Measurements from ENCODE around the gene C4orf46. TPM values are rescaled to one million over a fixed set of nuclear protein-coding genes. Genes with fewer than 3 reads are reported as not detected.
"Not testable (repeated sequence)": the region's sequence is repeated elsewhere in the genome, so short reads cannot be mapped to it uniquely, and the experiment has no call there.

The C4orf46 gene
- polyA plus RNA-seq, 1 donor from 2014 or later = 22.9 TPM

GRCh38 chr4:158663255-158663654, 8.4 kb downstream of the C4orf46 start:
- not testable (repeated sequence) for H2AFZ ChIP-seq (ENCODE audit: low read depth, low read length); H3K4me3 ChIP-seq (ENCODE audit: low read length); H3F3A ChIP-seq (ENCODE audit: insufficient read depth, low read length, poor library complexity, severe bottlenecking); H3K9me3 ChIP-seq (ENCODE audit: low read length); H3K36me3 ChIP-seq (ENCODE audit: insufficient read depth, low read length); H3K27ac ChIP-seq (ENCODE audit: low read length); H3K27me3 ChIP-seq (ENCODE audit: insufficient read depth, low read depth, low read length); H3K9me2 ChIP-seq (ENCODE audit: insufficient read depth, low read length); H3K9ac ChIP-seq (ENCODE audit: low read length); H3K4me2 ChIP-seq (ENCODE audit: low read length); H4K20me1 ChIP-seq (ENCODE audit: insufficient read depth)
- peaks cover 12% of the 10 kb centered on the region for H3K79me2 ChIP-seq (replicated peaks; ENCODE audit: insufficient read depth, low read length)

- Histone ChIP-seq H3K27me3 (ENCODE audit: insufficient read depth, low read depth, low read length) (no peaks in the 10 kb centered on the region), H3K4me3 (ENCODE audit: low read length) (no peak overlapping the region), H3K9me3 (ENCODE audit: low read length) (no peaks in the 10 kb centered on the region), H3K36me3 (ENCODE audit: insufficient read depth, low read length) (no peaks in the 10 kb centered on the region), H3K9ac (ENCODE audit: low read length) (no peak overlapping the region), H3K9me2 (ENCODE audit: insufficient read depth, low read length) (no peaks in the 10 kb centered on the region), H3K4me2 (ENCODE audit: low read length) (no peak overlapping the region), H3K79me2 (replicated peaks; ENCODE audit: insufficient read depth, low read length) (no peaks in the 10 kb centered on the region), H3K27ac (ENCODE audit: low read length) (no peak overlapping the region), H3F3A (ENCODE audit: insufficient read depth, low read length, poor library complexity, severe bottlenecking) (no peaks in the 10 kb centered on the region), H4K20me1 (ENCODE audit: insufficient read depth) (no peaks in the 10 kb centered on the region), H2AFZ (ENCODE audit: low read depth, low read length) (no peak overlapping the region)
- no peak for TF ChIP-seq REST (IDR thresholded peaks at IDR 0.05; ENCODE audit: borderline replicate concordance)
- no peak for TF ChIP-seq POLR2AphosphoS5 (IDR thresholded peaks at IDR 0.05)
- TF ChIP-seq EZH2 (IDR thresholded peaks at IDR 0.05; ENCODE audit: borderline replicate concordance, insufficient read depth, low read length, poor library complexity, severe bottlenecking) = no peak
- TF ChIP-seq SMC3 (conservative IDR thresholded peaks at IDR 0.05; ENCODE audit: poor library complexity) = no peak
- no peak for TF ChIP-seq CTCF (IDR thresholded peaks at IDR 0.05; ENCODE audit: poor library complexity, severe bottlenecking)
- no peak for TF ChIP-seq RAD21 (conservative IDR thresholded peaks at IDR 0.05)
- no peak for TF ChIP-seq TAF1 (IDR thresholded peaks at IDR 0.05; ENCODE audit: low read depth)
- no peak for TF ChIP-seq EP300 (conservative IDR thresholded peaks at IDR 0.05; ENCODE audit: poor library complexity, severe bottlenecking)
- TF ChIP-seq MXI1 (conservative IDR thresholded peaks at IDR 0.05; ENCODE audit: poor library complexity, severe bottlenecking) = no peak
Observed at GRCh38 chr4:158657291-158657690, 14.4 kb downstream of the C4orf46 start.

- no peak overlapping the region for H3K4me2 ChIP-seq (ENCODE audit: low read length)
- no peaks in the 10 kb centered on the region for H3K27me3 ChIP-seq (ENCODE audit: insufficient read depth, low read depth, low read length)
Observed at GRCh38 chr4:158656439-158656838, 15.2 kb downstream of the C4orf46 start.

More at GRCh38 chr4:158656439-158656838, 15.2 kb downstream of the C4orf46 start:
- Histone ChIP-seq H3K79me2 (replicated peaks; ENCODE audit: insufficient read depth, low read length) (no peaks in the 10 kb centered on the region), H3K27ac (ENCODE audit: low read length) (no peak overlapping the region), H2AFZ (ENCODE audit: low read depth, low read length) (no peak overlapping the region), H3F3A (ENCODE audit: insufficient read depth, low read length, poor library complexity, severe bottlenecking) (no peaks in the 10 kb centered on the region), H4K20me1 (ENCODE audit: insufficient read depth) (no peaks in the 10 kb centered on the region), H3K9ac (ENCODE audit: low read length) (no peak overlapping the region), H3K9me3 (ENCODE audit: low read length) (no peaks in the 10 kb centered on the region), H3K4me3 (ENCODE audit: low read length) (no peak overlapping the region), H3K9me2 (ENCODE audit: insufficient read depth, low read length) (no peaks in the 10 kb centered on the region), H3K36me3 (ENCODE audit: insufficient read depth, low read length) (no peaks in the 10 kb centered on the region)
- TF ChIP-seq EP300 (conservative IDR thresholded peaks at IDR 0.05; ENCODE audit: poor library complexity, severe bottlenecking) (no peak), POLR2AphosphoS5 (IDR thresholded peaks at IDR 0.05) (no peak), SMC3 (conservative IDR thresholded peaks at IDR 0.05; ENCODE audit: poor library complexity) (no peak), EZH2 (IDR thresholded peaks at IDR 0.05; ENCODE audit: borderline replicate concordance, insufficient read depth, low read length, poor library complexity, severe bottlenecking) (no peak)
